ENCODE data around the gene TNFRSF18. TPM values are rescaled to one million over a fixed set of nuclear protein-coding genes. Genes with fewer than 3 reads are reported as not detected.
"Not testable (repeated sequence)": the region's sequence is repeated elsewhere in the genome, so short reads cannot be mapped to it uniquely, and the experiment has no call there.

Gene TNFRSF18
- under 1 TPM; 0.29 to 0.79 (median 0.53) TPM for polyA plus RNA-seq (ENCODE audit: insufficient read length in 4 of 4)

- no peak for DNase-seq (ENCODE audit: low read depth in 4 of 4, low spot score in 2 of 4)
These were observed at the start of gene TNFRSF18 for GRCh38 chr1:1206376-1206965. TSS of gene TNFRSF18 (minus strand) at chr1:1206592. CDS start at chr1:1206571, 21 bp downstream.

- DNase-seq (ENCODE audit: low read depth in 4 of 4, low spot score in 2 of 4): no peak
These were observed 49.2 kb upstream of the TNFRSF18 start for GRCh38 chr1:1255611-1256010.

GRCh38 chr1:1255078-1255477 lies 48.7 kb upstream of the TNFRSF18 start:
- DNase-seq (ENCODE audit: low read depth in 4 of 4, low spot score in 2 of 4): no peak

- DNase-seq (ENCODE audit: low read depth in 4 of 4, low spot score in 2 of 4): no peak
These were observed 48.2 kb upstream of the TNFRSF18 start for GRCh38 chr1:1254667-1254998.

- no peak for DNase-seq (ENCODE audit: low read depth in 4 of 4, low spot score in 2 of 4)
These were observed 47.7 kb upstream of the TNFRSF18 start for GRCh38 chr1:1253972-1254666.

GRCh38 chr1:1253314-1253713 lies 46.9 kb upstream of the TNFRSF18 start:
- no peak for DNase-seq (ENCODE audit: low read depth in 4 of 4, low spot score in 2 of 4)

GRCh38 chr1:1250786-1251284 lies 44.4 kb upstream of the TNFRSF18 start:
- DNase-seq (ENCODE audit: low read depth in 4 of 4, low spot score in 2 of 4): no peak

- DNase-seq (ENCODE audit: low read depth in 4 of 4, low spot score in 2 of 4): not testable (repeated sequence)
These were observed 41.9 kb upstream of the TNFRSF18 start for GRCh38 chr1:1248009-1248913.

GRCh38 chr1:1247341-1247913 lies 41.0 kb upstream of the TNFRSF18 start:
- DNase-seq (ENCODE audit: low read depth in 4 of 4, low spot score in 2 of 4): no peak

- no peak for DNase-seq (ENCODE audit: low read depth in 4 of 4, low spot score in 2 of 4)
These were observed 40.4 kb upstream of the TNFRSF18 start, which contains the start of gene C1QTNF12 for GRCh38 chr1:1246577-1247340. TSS of gene C1QTNF12 (minus strand) at chr1:1246722. CDS start at chr1:1246690, 32 bp downstream.

GRCh38 chr1:1245817-1246576 lies 39.6 kb upstream of the TNFRSF18 start:
- no peak for DNase-seq (ENCODE audit: low read depth in 4 of 4, low spot score in 2 of 4)

- DNase-seq (ENCODE audit: low read depth in 4 of 4, low spot score in 2 of 4): no peak
These were observed 38.9 kb upstream of the TNFRSF18 start for GRCh38 chr1:1245178-1245816.

- no peak for DNase-seq (ENCODE audit: low read depth in 4 of 4, low spot score in 2 of 4)
These were observed 37.9 kb upstream of the TNFRSF18 start for GRCh38 chr1:1244192-1244811.

- DNase-seq (ENCODE audit: low read depth in 4 of 4, low spot score in 2 of 4): no peak
These were observed 37.4 kb upstream of the TNFRSF18 start for GRCh38 chr1:1243807-1244191.

- no peak for DNase-seq (ENCODE audit: low read depth in 4 of 4, low spot score in 2 of 4)
These were observed 36.9 kb upstream of the TNFRSF18 start for GRCh38 chr1:1243266-1243660.

GRCh38 chr1:1242461-1243265 lies 36.3 kb upstream of the TNFRSF18 start:
- DNase-seq (ENCODE audit: low read depth in 4 of 4, low spot score in 2 of 4): no peak

- DNase-seq (ENCODE audit: low read depth in 4 of 4, low spot score in 2 of 4): no peak
These were observed 35.3 kb upstream of the TNFRSF18 start for GRCh38 chr1:1241588-1242219.

All from left renal cortex interstitium (tissue), 4 donors.